ENCODE data around the gene OCLN.
"Not testable (repeated sequence)": the region's sequence is repeated elsewhere in the genome, so short reads cannot be mapped to it uniquely, and the experiment has no call there.

The OCLN gene

DNA sequence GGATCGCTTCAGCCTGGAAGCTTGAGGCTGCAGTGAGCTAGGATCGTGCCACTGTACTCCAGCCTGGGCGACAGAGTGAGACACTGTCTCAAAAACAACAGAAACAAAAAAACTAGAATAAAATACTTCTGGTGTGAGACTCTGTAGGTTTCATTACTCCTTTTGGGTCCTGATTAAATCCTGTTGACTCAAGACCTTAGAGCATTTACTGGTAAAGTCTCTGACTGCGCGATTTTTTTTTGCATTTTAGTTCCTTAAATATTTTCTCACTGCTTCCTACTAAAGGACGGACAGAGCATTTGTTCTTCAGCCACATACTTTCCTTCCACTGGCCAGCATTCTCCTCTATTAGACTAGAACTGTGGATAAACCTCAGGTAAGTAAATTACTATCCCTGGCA is 114.2 kb downstream of the OCLN start:
- H3K27ac ChIP-seq, H3K4me3 ChIP-seq: not testable (repeated sequence)

All from skin epidermis (tissue), 12 donors.